Embryonic facial prominence (tissue), 1 donor: Measurements from ENCODE around the gene SORL1-AS1.

Experiments
- DNase-seq: peaks from one replicate; pipeline ENCODE4 v3.0.0-alpha.2; 2016; ENCODE audit errors: extremely low spot score

Gene SORL1-AS1

DNA sequence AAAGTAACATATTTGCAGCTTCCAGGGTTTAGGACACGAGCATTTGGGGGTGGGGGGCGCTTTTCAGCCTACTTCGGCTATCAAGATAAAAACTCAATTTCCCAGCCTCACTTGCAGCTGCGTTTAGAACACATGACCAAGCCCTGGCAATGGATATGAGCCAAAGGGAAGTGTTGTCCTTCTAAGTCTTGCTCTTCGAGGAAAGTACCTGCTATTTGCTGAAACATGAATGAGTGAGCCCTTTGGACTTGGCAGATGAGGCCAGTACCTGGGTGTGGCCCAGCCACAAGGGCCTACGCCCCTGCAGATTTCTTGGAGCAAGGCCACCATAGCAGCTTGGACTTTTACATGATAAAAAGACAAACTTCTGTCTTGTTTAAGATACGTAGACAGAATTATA, 60.9 kb downstream of the SORL1-AS1 start:
- no peak for DNase-seq

DNA sequence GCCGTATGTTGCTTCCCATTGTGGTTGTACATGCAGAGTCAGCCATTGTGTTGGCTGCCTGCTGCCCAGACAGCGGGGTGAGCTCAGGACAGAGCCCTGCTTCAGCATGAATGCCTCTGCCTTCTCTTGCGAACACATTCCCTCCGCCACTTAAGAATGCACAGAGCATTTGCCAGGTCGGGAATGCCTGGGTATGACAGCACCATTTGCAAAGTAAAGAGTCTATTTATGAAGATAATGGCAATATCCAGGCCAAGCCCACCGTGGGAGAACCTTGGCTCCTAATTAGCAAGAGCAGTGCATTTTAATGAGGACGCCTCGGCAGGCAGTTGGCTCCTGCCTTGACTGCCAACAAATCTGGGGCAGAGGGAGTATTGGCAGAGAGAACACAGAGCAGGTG, 63.1 kb downstream of the SORL1-AS1 start:
- no peak for DNase-seq
